HG03196 (cell line): ENCODE results near the gene LRRTM2.

Source experiments
- ATAC-seq: cut with Tn5 transposase; IDR thresholded peaks from one replicate; pipeline ENCODE4 v1.9.1; 2021; ENCODE audit not compliant: unreplicated experiment

LRRTM2 gene

DNA sequence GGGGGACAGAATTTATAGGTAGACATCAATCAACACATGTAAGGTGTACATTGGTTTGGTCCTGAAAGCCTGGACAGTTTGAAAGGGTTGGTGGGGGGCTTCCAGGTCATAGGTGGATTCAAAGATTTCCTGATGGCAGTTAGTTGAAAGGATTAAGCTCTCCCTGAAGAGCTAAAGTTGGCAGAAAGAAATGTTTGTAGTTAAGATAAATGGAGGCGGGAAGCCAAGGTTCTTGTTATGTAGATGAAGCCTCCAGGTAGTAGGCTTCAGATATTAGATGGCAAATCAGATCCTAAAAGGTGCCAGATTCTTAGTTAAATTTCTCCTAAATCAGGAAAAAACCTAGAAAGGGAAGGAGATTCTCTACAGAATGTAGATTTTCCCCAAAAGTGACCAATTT is 9.0 kb upstream of the LRRTM2 start:
- ATAC-seq: no peak

- ATAC-seq: no peak
Measured at GRCh38 chr5:138883211-138883610, 8.1 kb upstream of the LRRTM2 start.

GRCh38 chr5:138878437-138879235 is 3.5 kb upstream of the LRRTM2 start:
- no peak for ATAC-seq

DNA sequence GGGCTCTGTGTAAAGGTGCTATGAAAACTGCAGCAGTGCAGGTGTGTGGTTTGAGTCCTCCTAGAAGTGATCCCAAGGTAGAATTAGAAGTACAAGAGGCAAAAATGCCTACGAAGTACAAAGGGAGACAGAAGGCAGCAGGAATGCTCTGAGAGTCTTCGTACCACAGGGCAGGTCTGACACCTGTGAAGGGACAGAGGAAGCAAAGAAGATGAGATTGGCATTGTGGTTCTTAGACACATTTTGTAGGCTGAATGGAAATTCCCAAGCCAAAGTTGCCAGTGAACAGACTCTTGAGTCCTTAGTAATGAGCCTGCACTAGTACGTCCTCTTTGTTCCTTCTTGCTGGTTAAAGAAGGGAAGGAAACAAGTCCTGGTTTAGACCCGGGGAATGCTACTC is 1.7 kb upstream of the LRRTM2 start:
- no peak for ATAC-seq

DNA sequence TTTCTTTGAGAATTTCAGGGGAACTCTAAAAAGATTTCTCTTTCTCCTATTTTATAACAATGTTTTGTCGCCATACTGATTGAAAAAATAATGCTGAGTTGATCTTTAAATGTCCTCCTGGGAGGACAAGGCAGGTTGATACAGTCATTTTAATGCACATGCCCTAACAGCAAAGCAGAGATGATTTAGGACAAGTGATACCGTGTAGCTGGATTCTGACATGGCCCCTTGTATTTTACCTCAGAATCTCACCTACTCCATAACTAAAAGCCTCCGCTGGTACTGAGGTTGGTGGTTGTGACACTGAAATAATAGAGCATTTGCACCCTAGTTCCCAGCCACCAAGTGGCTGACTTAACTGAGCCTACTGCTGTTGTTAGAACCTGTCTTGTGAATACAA is 811 bp upstream of the LRRTM2 start:
- no peak for ATAC-seq

- no peak for ATAC-seq
Measured at GRCh38 chr5:138875552-138875875, 379 bp upstream of the LRRTM2 start.

GRCh38 chr5:138874241-138874640 is 894 bp downstream of the LRRTM2 start:
- no peak for ATAC-seq

- ATAC-seq: no peak
Measured at GRCh38 chr5:138873466-138874221, 1.5 kb downstream of the LRRTM2 start.

DNA sequence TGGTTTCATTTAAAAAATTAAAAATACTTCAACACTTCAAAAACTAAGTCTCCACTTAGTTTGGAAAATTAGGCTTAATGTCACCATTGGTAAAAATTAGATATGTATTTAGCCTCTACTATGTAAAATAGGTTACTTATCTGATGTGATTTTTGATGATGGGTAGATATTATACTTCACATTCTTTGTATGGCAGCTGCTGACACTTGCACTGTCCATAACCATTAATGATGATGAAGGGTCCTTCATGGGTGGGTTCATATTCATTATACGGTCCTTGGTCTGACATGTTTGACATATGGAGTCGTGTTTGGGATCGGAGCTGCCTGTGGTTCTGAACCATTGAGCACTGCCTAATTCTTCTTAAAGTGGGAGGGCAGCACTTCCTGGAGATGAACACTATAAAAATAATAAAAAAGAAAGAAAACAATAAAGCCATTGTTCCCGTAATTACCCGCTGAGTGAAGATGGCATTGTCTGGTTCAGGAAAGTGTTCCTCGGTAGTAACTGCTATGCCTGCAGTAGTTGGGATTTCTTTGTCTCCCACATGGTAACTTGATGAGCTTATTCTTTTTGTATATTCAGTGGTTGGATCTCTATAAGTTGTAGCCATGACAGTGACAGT is 2.2 kb downstream of the LRRTM2 start:
- no peak for ATAC-seq

- ATAC-seq: no peak
Measured at GRCh38 chr5:138870611-138871010, 4.5 kb downstream of the LRRTM2 start.

GRCh38 chr5:138869763-138870500 is 5.2 kb downstream of the LRRTM2 start:
- ATAC-seq: no peak

DNA sequence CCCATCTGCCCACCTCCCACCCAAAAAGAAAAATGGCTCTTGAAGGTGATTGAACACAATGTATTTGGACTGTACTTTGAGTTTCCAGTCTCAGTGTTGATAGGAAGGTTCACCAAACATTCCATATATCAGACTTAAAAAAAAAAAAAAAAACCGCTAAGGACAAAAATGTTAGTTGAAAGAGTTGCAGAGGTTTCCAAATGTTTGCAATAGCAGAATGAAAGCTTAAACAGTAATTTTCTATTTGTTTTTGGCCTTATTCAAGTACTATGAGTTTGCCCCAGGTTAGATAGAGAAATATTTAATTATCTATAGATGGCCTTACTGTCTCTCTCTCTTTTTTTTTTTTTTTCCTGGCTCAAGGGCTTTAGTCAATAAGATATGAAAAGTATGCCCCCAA is 6.1 kb downstream of the LRRTM2 start:
- no peak for ATAC-seq

DNA sequence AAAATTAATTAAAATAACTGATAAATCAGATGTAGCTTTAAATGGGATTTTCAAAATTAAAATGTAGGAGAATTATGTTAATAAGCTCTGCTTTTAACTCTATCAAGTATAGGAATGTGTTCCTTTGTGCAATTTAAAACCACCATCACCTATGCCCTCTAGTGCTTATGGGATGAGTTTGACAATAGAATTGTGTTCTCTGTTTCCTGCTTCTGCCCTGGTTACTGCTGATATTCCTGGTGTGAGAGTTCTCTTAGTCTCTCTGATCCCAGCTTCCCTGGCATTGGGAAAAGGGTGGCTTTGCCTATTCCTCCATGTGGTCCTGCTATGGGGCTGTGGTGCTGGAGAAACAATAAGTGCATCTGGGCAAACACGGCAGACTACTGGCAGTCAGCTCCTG is 8.1 kb downstream of the LRRTM2 start:
- ATAC-seq: no peak

DNA sequence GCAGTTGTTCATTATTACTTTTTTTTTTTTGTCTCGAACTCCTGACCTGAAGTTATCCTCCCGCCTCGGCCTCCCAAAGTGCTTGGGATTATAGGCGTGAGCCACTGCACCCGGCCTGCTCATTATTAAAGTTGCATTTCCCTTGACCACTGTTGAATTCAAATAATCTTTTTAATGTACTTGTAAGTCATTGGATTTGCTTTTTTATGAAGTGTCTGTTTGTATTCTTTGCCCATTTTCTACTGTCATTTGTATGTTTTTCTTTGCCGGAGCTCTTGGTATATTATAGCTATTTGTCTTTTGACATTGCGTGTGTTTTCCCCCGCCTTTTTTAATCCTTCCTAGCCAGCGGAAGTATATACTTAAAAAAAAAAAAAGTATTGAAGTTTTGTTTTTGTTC is 22.0 kb downstream of the LRRTM2 start:
- ATAC-seq: no peak

GRCh38 chr5:138850865-138851435 is 24.2 kb downstream of the LRRTM2 start:
- ATAC-seq: no peak

- no peak for ATAC-seq
Measured at GRCh38 chr5:138849882-138850281, 25.3 kb downstream of the LRRTM2 start.

DNA sequence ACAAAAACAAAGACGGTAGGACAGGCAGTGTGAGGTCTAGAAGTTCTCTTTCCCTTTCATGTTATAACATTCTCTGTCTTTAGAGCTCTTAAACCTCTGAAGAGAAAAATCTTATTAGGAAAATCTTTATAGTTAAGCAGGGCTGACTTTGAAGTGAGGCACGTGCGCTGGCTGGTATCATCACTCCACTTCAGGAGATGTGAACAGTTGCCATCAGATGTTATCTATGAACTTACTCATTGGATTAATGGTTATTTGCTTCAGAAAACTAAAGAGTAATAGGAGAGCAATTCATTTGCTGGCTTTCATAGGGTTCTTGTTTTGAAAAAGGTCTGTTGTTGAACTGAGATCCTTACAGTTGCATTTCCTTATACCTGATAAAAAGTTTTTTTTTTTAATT is 25.7 kb downstream of the LRRTM2 start:
- no peak for ATAC-seq

DNA sequence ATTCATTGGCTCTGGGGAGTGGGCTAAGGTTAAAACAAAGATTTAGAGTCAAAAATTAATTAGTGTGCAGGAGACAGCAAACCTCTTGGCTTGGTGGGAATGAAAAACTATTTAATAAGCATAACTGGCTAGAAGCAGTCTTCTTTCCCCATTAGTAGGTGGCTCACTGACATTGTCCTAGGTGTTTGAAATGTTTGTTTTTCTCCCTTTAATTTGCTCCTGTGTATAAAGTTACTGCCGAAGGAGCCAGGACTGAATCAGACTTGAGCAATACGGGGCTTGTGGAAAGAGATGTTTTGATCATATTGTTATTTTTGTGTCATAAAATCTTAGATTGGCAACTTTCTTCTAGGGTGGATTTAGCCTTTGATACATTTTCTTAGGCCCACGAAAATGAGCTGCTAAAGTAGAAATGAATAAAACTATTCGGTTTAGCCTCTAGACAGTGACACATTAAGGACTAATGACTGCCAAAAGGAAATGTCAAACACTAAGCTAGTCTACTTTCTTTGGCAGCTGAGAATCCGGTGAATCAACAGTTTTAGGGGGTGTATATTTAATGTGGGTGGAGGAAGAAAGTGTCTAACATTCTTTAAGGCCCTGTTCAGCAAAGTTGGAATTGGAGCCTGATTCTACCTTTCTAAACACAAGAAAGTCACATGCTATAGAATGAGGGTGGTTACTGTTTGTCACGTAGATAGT is 30.2 kb downstream of the LRRTM2 start:
- no peak for ATAC-seq

GRCh38 chr5:138844125-138844461 is 31.0 kb downstream of the LRRTM2 start:
- no peak for ATAC-seq

DNA sequence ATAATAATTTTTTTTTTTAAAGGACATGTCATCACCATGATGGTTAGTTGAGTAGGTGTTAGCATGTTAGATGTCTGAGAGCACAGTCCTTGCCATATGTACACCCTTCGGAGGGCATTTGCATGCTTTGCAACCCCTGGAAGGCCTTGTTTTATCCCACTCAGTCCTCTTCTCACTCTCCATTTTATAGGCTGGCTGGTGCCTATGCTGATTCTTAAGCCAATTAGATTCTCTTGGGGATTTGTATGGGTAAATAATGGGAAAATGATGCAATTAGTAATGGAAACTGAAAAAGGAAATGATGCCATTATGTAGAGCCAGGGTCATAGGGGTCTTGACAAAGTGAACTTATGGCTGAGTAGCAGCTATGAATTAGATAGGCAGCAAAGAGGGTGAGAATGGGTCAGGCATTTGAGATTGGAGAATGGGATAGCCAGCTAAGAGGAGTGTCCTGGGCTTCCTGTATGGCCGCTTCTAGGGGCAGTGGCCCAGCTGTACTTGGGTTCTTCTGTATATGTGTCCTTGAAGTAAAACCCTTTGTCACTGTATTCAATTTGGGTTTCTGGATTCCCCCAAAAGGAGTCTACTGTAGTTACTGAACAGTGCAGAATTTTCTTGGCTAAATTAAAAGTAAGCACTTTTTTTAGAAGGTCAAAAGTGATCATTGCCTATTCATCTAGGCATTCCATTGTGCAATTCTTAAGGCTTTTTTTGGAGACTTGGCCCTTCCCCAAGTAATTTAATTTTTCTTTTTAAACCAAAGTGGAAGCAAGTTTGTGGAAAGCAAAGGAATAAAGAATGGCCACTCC is 31.6 kb downstream of the LRRTM2 start:
- ATAC-seq: no peak
